Left ventricle myocardium inferior (tissue), 1 donor: ENCODE measurements around the gene HJURP. TPM values are rescaled to one million over a fixed set of nuclear protein-coding genes. Genes with fewer than 3 reads are reported as not detected.

Source experiments
- DNase-seq: peaks from one replicate; pipeline ENCODE4 v3.0.0-alpha.2; 2020
- H3K27ac ChIP-seq: fragments of 200-600 bp; replicated peaks from 2 replicates; pipeline ENCODE4 v1.8.0; 2021
- H3K27me3 ChIP-seq: fragments of 200-600 bp; 2 replicates; pipeline ENCODE4 v1.8.0; 2021; ENCODE audit warnings: low read depth
- H3K36me3 ChIP-seq: fragments of 200-600 bp; 2 replicates; pipeline ENCODE4 v1.8.0; 2021
- H3K4me1 ChIP-seq: fragments of 200-600 bp; 2 replicates; pipeline ENCODE4 v1.8.0; 2021
- H3K4me3 ChIP-seq: fragments of 200-600 bp; 2 replicates; pipeline ENCODE4 v1.8.0; 2021; ENCODE audit warnings: mild to moderate bottlenecking, moderate library complexity
- H3K9me3 ChIP-seq: fragments of 200-600 bp; replicated peaks from 2 replicates; pipeline ENCODE4 v1.8.0; 2021
- intact Hi-C: fragments of 100-400 bp; cut with micrococcal nuclease; formaldehyde crosslinking; loops from one replicate; pipeline ENCODE4 v1.11.0; 2022
- total RNA-seq: library from RNA; stranded (reverse); fragmentation: NEBNext Ultra II Directional; extraction: Animal tissue kit (Norgen Biotek cat#: 25700); gene quantifications from one replicate; pipeline ENCODE4 v1.2.1, GENCODE V29; 2021
- TF ChIP-seq, protein P1 (sequence below): fragments of 200-600 bp; IDR thresholded peaks from 2 replicates; pipeline ENCODE4 v1.8.0; 2021; ENCODE audit warnings: antibody characterized with exemption, mild to moderate bottlenecking, borderline replicate concordance
- donor health status: DM: no; HTN: yes; CAD: no; lungs with severe emphysema.

HJURP gene
- total RNA-seq, 1 donor from 2014 or later: 0.36 TPM

DNA sequence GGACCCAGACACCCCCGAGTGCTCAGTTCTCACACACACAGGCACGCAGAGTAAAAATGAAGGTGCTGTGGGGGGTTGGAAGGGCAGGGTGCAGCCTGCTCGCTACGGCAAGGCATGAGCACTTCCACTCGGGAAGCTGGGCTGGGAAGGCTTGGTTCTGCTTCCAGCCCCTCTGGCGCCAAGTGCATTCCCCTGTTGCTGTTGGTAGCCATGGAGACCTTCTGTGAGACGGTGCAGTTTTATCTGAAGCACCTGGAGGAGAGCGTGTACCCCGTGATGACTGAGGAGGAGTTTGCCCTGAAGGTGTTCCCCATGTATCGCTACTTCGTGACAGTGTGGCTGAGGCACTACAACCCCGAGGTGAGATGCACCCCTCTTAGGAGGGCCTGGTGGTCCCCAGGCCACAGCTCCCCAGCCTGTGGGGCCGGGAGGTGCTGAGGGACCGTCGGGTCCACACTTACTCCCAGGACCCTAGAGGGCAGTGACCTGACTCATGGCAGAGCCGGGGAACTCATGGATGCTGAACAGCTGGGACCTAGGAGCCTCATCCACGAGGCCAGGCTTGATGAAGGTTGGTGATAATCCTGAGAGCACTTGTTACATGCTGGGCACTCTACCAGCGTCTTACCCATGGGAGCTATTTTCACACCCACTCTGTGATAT lies 60.7 kb downstream of the HJURP start:
- peaks cover 13% of the 10 kb centered on the region for H3K27me3 ChIP-seq

DNA sequence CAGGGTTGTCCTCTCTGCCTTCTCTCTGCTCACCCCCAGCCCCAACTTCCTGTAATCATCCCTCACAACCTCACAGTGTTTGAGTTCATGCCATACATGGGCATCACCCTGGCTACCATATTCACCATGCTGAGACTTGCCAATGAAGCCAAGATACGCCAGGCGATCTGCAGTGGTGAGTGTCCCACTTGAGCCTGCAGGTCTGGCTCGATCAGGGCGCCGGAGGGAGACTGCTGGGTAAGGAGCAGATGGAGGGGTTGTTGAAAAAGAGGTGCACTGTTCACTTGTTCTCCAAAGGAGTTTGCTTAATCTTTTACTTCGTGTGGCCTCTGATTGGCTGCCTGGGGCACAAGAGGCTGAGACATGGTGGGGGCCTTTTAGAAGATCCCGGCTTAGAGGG lies 61.6 kb downstream of the HJURP start:
- Histone ChIP-seq H3K27me3 (peaks cover 13% of the 10 kb centered on the region), H3K4me3 (no peak overlapping the region), H3K4me1 (no peaks in the 10 kb centered on the region), H3K27ac (no peak overlapping the region), H3K9me3 (no peaks in the 10 kb centered on the region), H3K36me3 (no peaks in the 10 kb centered on the region)
- intact Hi-C loops: no loop called here
- TF ChIP-seq, protein P1, sequence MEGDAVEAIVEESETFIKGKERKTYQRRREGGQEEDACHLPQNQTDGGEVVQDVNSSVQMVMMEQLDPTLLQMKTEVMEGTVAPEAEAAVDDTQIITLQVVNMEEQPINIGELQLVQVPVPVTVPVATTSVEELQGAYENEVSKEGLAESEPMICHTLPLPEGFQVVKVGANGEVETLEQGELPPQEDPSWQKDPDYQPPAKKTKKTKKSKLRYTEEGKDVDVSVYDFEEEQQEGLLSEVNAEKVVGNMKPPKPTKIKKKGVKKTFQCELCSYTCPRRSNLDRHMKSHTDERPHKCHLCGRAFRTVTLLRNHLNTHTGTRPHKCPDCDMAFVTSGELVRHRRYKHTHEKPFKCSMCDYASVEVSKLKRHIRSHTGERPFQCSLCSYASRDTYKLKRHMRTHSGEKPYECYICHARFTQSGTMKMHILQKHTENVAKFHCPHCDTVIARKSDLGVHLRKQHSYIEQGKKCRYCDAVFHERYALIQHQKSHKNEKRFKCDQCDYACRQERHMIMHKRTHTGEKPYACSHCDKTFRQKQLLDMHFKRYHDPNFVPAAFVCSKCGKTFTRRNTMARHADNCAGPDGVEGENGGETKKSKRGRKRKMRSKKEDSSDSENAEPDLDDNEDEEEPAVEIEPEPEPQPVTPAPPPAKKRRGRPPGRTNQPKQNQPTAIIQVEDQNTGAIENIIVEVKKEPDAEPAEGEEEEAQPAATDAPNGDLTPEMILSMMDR: no peak
- no peak for DNase-seq

More for the DNA sequence above, 60.7 kb downstream of the HJURP start:
- Histone ChIP-seq H3K4me3 (no peak overlapping the region), H3K4me1 (no peaks in the 10 kb centered on the region), H3K27ac (no peak overlapping the region), H3K9me3 (no peaks in the 10 kb centered on the region), H3K36me3 (no peaks in the 10 kb centered on the region)
- DNase-seq: no peak
- TF ChIP-seq, protein P1: no peak
- intact Hi-C loops: no loop called here

DNA sequence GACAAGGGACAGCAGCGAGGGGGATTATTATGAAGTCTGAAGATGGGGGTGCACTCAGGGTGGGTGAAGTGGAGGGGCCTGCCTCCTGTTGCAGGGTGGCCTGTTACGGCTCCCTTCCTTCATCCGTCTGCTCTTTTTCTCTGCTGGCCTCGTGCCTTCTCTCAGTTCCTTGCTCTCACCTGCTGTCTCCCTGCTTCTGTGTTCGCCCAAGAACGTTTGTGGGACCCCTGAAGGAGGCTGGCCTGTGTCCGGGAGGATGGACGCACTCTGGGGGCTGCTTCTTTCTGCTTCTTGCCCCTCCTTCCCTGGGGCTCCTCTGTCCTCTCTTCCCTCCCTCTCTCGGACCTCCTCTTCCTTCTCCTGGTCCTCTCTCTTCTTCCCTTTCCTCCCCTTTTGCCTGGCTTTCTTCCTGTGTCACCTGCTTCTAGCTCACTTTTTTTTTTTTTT lies 62.4 kb downstream of the HJURP start:
- Histone ChIP-seq H3K27me3 (peaks cover 13% of the 10 kb centered on the region), H3K27ac (no peak overlapping the region), H3K4me3 (no peak overlapping the region), H3K4me1 (no peaks in the 10 kb centered on the region), H3K36me3 (no peaks in the 10 kb centered on the region), H3K9me3 (no peaks in the 10 kb centered on the region)
- no peak for DNase-seq
- TF ChIP-seq, protein P1: no peak
- intact Hi-C loops: no loop called here

DNA sequence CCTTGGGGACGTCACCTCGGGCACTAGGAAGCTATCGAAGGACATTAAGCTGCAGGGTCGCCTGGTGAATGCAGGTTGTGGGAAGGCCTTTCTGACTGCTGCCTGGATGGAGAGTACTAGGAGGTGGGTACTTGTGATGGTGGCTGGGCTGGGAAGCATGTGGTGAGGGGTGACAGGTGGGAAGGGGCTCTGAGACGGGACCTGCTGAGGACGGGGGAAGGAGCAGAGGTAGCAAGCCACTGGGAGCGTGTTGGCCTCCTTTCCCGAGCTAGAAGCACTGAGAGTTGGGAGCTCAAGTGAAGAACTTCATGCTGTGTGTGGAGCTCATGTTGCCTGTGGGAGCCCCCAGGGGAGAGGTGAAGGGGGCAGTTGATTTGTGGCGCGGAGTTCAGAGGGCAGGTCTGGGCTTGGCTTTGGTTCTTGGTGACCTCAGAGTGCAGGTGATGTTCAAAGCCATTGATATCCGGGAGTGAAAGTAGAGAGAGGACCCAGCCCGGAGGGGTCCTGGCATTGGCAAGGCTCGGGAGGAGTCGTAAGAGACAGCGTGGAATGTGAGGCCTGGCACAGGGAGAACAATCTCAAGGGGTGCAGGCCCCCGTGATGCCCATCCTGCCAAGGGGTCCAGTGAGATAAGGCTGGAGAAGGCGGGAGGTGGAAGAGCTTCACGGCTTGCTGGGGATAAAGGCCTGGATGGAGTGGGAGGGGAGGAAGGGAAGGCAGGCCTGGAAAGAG lies 63.0 kb downstream of the HJURP start:
- DNase-seq: no peak
- H3K4me1 ChIP-seq: no peaks in the 10 kb centered on the region
- no peak overlapping the region for H3K4me3 ChIP-seq
- intact Hi-C loops: no loop called here
- H3K36me3 ChIP-seq: no peaks in the 10 kb centered on the region
- H3K27me3 ChIP-seq: peaks cover 13% of the 10 kb centered on the region
- no peak overlapping the region for H3K27ac ChIP-seq
- TF ChIP-seq, protein P1: no peak
- no peaks in the 10 kb centered on the region for H3K9me3 ChIP-seq

DNA sequence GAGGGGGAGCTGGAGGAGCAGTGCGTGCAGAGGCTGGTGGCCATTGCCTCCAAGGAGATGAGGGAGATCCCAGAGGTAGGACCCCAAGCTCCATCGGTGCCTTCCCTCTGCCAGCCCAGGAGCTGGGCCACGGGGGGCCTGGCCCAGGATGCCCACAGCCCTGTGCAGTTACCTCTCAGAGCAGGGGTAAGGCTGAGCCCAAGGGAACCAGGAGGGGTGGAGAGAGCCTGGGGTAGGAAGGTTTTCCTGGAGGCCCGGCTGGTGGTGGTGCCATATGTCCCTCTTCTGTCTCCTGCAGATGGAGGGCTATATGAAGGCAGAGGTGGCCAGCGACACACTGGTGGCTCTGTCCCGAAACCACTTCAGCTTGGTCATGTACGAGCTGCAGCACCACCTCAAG lies 64.8 kb downstream of the HJURP start:
- Histone ChIP-seq H3K9me3 (no peaks in the 10 kb centered on the region), H3K4me3 (no peak overlapping the region), H3K36me3 (no peaks in the 10 kb centered on the region), H3K27ac (no peak overlapping the region), H3K27me3 (peaks cover 20% of the 10 kb centered on the region), H3K4me1 (no peaks in the 10 kb centered on the region)
- DNase-seq: no peak
- TF ChIP-seq, protein P1: no peak
- intact Hi-C loops: no loop called here

Other genes with a start within 250 kb of the HJURP start
- gene UGT1A8, start 236.9 kb downstream of the HJURP start, total RNA-seq: not detected
- gene UGT1A10, start 218.1 kb downstream of the HJURP start, total RNA-seq: not detected
- gene UGT1A9, start 182.6 kb downstream of the HJURP start, total RNA-seq: not detected
- not detected for gene UGT1A7, start 172.6 kb downstream of the HJURP start, total RNA-seq
- not detected for gene UGT1A6, start 161.6 kb downstream of the HJURP start, total RNA-seq
- not detected for gene UGT1A5, start 141.6 kb downstream of the HJURP start, total RNA-seq
- gene UGT1A4, start 135.8 kb downstream of the HJURP start, total RNA-seq: not detected
- not detected for gene UGT1A3, start 125.5 kb downstream of the HJURP start, total RNA-seq
- not detected for gene UGT1A1, start 94.3 kb downstream of the HJURP start, total RNA-seq
- not detected for gene MROH2A, start 76.2 kb downstream of the HJURP start, total RNA-seq
- gene TRPM8, start 62.8 kb upstream of the HJURP start, total RNA-seq: not detected
- gene SPP2, start 196.2 kb upstream of the HJURP start, total RNA-seq: not detected